RCC 7860 (cell line): ENCODE data around the gene KTN1.

Experiments
- DNase-seq: peaks from one replicate; pipeline ENCODE4 v3.0.0-alpha.2; 2015; ENCODE audit warnings: low spot score
- FAIRE-seq: peaks from 2 replicates; lab custom pipeline; 2012; peaks lifted over from hg19 to GRCh38; lab: Jason Lieb, UNC

KTN1 gene

DNA sequence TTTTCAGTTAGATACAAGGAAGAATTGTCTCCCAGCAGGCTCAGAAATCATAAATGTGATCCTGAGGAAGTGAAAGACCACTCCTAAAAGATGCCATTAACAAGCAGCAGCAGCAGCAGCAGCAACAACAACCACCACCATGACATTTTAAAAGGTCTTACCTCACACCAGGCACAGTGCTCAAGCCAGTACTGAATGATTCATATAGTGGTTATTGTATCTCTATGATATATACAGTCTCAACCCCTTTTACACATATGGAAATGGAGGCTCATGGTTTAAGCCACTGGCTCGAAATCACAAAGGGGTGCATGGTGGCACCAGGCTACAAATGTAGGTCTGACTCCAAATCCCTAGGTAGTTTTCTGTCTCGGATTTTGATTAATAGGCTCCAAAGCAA, 126.9 kb downstream of the KTN1 start:
- no peak for FAIRE-seq
- no peak for DNase-seq

DNA sequence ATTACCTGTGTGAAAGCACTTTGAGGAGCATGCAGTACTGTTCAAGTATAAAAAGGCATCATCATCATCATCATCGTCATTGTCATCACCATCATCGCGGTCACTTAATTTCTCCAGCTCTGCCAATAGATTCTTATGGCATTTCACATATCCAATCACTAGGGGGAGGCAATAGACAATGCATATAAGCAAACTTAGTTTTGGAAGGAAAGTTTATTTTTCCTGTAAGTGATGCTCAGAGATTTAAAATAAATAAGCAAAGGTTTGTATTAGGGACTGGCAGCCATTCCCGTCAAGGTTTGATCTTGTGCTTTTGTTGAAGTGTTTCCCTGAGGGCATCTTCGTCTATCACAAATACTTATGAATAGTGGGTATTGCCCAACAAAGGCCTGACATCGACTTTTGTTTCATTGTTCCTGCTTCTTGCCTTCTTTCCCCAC, 127.4 kb downstream of the KTN1 start:
- DNase-seq (no peak), FAIRE-seq (no peak)

DNA sequence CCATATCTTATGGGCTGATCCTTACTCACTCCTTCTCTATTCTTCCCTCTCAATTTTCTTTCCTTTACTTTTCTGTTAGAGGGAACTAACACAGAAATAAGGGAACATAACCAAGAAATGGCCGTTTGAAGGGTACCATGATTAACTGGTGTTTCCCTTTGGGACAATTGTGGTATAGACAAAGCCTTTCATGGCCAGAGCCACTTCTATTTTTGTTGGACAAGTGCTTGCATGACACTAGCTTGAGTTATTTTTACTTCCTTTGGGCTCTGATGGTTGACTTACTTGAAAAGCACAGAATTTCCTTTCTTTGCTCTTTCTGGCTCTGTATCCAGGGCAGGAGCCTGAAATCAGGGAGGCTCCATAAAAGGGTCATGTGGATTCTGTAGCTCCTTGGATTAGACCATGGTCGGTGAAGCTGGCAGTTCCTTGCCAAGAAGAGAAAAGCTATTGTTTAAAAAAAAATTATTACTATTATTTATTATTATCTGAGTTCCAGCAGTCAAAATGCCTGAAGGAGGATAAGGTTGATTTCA, 130.6 kb downstream of the KTN1 start:
- DNase-seq (no peak), FAIRE-seq (no peak)

DNA sequence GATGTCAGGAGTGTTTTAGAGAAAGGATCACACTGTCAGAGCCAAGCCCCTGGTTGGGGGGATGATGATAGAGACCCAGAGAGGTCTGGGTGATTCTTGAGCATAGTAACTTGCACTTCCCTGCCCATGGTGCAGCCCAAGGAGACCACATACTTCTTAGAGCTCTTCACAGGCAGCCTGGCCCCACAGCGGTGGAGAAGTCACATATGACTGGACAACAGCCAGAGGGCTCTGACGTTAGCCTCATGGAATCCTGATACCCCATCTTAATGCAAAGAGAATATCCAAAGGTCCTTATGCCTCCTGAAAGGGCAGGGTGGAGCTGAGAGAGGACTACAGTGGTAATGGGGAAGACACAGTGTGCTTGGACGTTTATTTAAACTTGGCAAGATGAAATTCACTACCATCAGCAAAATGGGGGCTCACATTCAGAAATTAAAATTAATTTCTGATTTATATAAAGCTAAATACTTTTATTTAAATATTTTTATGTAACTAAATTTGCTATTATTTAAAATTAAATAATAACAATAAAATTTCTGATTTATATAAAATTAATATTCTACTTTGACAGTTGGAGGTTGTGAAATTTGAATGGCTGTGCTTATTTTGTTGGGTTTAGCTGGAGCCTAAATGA, 131.3 kb downstream of the KTN1 start:
- no peak for DNase-seq
- FAIRE-seq: no peak

DNA sequence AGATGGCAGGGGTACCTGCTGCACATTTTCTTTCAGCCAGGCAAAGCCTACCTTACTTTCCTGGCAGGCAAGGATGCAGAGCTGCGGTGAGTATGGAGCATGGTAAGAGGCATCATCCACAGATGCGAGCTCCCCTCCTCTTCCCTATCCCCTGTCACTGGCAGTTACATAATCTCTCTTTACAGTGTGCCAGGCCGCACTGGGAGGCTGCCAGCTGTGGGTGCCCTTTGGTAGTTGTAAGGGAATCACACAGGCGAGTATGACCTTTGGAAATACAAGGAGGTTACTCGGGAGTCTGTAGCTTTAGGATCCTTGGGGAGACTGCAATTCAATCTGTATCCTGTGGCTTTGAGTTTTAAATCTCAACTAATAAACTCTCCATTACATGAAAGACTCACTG, 132.5 kb downstream of the KTN1 start:
- FAIRE-seq: no peak
- DNase-seq: no peak

DNA sequence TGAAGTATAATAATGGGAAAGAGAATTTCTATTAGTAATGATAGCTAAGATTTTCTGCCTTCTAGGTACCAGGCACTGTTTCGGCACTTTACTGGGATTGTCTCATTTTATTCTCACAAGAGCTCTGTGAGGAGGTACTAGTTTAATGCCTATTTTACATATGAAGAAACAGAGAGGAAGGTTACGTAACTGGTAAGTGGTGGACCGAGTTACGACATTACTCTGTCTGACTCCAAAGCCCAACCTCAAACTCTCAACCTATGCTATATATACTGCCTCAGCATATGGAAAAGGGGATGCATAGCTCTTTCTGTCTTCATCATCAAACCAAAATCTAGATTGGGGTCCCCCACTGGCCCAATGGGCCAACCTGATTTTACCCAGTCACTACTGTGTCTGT, 133.5 kb downstream of the KTN1 start:
- FAIRE-seq: no peak
- no peak for DNase-seq

DNA sequence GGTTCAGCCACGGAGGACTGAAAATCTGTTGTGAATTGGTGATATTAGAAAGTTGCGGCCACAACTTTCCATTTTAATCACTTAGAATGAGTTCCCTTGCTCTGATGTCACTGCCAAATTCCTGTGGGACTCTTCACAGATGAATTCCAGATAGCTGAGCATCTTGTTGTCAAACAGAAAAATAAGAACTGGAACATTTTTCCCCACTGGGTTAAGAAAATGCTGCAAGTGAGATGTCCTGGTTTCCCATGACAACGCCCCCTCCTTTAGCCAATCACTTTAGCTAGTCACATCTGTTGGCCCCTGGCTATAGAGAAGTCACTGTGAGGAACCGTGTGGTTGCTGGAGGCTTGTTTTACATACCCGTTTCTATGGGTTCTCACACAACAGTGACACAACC, 135.9 kb downstream of the KTN1 start:
- FAIRE-seq (no peak), DNase-seq (no peak)

DNA sequence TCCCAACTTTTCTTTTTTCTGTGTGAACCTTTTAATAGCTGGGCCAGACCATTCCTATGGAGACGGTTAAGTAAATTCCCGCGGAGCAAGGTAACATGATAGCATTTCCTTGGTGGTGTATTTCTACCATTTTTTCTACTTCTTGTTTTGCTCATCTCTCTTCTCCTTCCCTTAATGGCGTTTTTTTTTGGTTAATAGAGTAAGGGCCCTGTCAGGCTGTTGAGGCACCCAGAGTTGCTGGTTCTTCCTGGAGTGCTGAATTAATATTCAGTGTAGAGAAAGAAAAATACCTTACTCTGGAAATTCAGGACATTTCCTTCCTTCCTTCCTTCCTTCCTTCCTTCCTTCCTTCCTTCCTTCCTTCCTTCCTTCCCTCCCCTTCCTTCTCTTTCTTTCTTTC, 137.6 kb downstream of the KTN1 start:
- no peak for DNase-seq
- FAIRE-seq: no peak

DNA sequence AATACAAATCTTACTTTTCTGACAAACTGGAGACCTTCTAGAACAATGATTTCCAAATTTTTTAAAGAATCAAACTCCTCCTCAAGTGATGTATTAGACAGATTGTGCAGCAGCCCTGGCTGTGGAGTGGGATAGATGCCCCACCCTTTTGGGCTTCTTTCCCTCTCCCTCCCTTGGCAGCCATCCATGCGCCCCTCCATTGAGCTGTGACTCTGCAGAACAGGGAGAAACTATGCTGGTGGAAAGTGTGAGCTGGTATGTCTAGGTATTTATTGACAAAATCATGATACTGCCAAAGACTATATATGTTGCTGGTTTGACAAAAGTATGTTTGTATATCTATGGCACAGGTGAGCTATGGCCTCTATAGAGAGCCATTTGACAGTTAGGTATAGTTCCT, 138.5 kb downstream of the KTN1 start:
- FAIRE-seq: no peak
- no peak for DNase-seq

DNA sequence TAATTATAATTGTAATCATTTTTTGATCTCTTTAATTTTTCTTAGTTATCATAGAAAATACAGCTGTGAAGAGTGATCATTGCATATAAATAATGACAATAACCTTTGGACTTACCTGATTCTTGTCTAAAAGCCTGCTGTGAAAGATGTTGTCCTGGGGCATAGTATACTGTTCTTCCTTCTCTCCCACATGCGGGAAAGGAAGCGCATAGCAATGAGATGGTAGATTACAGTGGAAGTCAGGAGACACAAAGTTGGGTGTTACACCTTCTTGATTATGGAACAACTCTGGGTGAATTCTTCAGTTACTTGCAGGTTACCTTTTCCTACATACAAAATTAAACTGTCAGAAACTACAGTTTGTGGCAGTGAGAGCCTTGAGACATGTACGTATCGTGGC, 140.8 kb downstream of the KTN1 start:
- no peak for FAIRE-seq

DNA sequence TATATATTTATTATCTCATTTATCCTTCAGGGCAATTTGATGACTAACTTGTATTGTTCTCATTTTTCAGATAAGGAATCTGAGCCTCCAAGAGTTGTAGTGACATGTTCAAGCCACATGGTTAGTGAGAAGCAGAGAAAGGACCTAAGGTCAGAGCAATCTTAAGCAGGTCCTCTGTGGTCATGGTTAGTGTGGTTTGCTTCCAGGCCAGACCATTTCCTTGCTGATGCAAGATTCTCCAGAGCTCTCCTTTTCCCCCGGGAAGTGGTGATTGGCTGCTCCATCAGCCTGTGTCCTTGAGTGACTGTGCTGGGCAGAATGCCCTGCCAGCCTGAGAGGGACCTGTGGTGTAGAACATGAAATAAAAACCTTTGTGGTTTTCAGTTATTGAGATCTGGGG, 141.3 kb downstream of the KTN1 start:
- DNase-seq: peak; percentile 77
- peak; percentile 87 for FAIRE-seq

More for the DNA sequence above, 140.8 kb downstream of the KTN1 start:
- no peak for DNase-seq

DNA sequence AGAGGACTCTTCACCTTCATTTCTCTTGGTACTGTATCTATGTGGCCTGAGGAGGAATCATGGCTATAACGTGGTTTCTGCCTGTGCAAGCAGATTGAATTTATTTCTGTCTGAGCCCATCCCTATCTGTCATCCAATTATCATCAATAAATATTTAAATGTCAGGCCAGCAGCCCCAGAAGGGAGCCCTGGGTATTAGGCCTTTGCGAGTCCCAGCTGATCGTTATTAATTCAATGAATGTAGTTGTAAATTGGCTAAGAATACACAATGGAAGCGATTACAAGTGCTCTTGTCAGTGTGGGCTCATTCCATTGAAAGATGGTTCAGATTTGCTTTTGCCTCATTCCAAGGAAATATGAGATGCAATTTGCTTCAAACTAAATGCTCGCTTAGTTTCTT, 142.0 kb downstream of the KTN1 start:
- DNase-seq (no peak), FAIRE-seq (no peak)

DNA sequence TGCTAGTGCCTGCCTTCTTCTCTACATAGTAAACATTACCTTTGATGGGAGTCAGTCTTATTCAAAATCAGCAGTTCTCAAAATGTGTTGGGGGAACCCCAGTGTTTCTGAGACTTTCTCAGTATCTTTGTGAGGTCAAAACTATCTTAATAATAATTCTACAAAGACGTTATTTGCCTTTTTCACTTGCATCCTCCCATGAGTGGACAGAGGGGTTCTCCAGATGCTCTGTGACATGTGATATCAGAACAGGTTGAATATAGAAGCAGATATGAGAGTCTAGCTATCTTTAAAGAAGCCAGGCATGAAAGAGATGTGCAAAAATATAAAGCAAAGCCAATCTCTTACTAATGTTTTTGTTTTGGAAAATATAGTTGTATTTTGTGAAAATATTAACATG, 144.7 kb downstream of the KTN1 start:
- DNase-seq: no peak
- no peak for FAIRE-seq

DNA sequence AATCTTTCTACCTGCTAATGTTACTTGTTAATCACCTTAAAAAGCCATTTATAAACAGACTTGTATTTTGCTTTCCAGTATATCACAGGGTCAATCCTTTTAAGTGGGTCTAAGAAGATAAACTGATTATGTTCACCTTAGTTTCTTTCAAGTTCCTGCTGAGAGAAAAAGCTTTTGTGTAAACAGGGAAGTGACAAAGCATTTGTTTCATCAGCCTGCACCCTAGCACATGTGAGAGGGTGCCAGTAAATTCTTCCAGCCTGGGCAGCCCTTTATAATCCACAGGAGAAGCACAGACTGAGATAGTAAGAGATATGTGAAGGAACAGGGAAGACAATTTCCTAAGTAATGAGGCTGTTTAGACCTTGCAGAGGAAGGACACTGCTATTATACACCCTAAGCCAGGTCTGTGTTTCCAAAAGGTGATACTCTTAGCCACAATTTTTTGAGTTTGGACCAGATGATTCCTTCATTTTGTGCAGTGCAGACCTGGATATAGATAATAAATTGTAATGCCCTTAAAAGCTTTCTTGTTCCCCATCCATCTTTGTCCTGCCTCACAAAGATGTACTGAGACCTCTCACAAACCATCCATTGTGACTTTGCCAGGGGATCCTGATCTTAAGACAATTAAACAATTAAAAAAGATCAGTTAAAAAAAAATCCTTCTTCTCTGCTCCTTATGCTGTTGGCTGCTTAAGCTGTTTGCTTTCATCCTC, 150.7 kb downstream of the KTN1 start:
- FAIRE-seq (no peak), DNase-seq (no peak)

DNA sequence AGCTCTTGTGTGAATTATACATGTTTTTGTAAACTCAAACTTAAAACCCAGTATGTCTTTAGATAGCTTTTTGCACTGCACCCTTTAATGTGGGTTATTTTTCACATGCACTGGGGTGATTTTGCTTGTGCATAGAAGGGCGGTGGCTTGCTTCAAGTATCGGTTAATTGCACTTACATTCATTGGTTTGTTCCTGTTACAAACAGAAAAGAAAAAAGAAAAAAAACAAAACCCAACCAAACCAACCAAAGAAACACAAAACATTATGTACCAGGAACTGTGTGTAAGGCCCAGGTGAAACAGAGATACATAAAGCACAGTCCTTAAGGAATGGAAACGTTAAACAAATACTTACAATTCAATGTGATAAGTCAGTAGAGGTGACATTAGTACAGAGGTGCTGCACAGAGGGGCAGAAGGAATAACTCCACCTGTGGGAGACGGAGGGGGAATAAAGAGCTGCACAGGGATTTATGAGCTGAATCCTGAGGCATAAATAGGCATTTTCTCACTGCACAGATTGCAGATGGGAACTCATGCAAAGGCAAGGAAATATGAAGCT, 151.4 kb downstream of the KTN1 start:
- FAIRE-seq (no peak), DNase-seq (no peak)

DNA sequence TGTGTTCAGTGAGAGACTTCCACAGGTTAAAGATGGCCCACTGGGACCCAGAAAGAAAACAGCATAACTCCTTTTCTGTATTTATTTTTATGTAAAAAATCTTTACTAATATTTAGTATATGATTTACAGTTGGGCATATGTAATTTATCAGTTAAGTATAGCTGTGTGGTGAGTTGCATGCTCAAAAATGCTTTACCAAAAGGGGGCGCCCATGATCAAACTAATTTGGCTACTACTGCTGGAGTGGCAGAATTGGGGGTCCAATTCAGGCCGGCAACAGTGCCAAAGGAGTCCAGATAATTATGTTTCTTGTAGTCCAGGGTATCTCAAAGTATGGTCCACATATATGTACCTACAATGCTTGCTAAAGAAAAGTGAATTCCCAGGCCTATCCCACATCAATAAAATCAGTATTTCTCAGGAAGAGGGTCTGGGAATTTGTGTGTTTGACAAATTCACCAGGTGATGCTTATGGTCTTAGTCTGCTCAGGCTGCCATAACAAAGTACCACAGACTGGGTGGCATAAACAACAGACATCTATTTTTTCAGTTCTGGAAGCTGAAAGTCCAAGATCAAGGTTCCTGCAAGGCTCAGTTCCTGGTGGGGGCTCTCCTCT, 152.0 kb downstream of the KTN1 start:
- DNase-seq (no peak), FAIRE-seq (no peak)

DNA sequence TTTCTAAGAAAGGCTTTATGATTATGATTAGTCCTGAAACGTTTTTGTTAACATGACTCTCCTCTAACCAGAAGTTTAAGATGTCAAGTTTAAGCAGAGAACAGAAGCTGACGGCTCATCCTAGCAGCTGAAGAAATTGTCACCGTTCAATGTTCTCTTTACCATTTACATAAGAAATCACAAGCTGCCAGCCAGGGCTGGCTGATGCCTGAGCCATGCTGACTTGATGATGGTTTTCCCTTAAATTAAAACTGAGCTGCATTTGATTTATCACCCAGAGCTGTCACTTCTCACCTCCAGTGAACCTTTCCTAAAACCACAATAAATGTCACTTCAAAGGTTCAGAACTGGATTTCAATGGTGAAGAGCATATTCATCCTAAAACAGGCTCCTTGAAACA, 153.6 kb downstream of the KTN1 start:
- FAIRE-seq (no peak), DNase-seq (no peak)
